WTC11 (cell line): ENCODE data around the gene MRPL39. TPM values are rescaled to one million over a fixed set of nuclear protein-coding genes. Genes with fewer than 3 reads are reported as not detected.

Experiments
- ATAC-seq: fragments of 200-7000 bp; cut with Tn5 transposase; 2 replicates; pipeline ENCODE4 v1.10.0; 2021; ENCODE audit warnings: mild to moderate bottlenecking, moderate library complexity
- CTCF ChIA-PET: fragments of 300-600 bp; sonication (Branson Sonifier 250); formaldehyde crosslinking; loops from one replicate; lab custom pipeline; 2021; ENCODE audit warnings: antibody characterized with exemption; lab: Charles Lee
- POLR2A ChIA-PET: fragments of 350-600 bp; sonication (Branson Sonifier 250); formaldehyde crosslinking; loops from one replicate; lab custom pipeline; 2021; ENCODE audit warnings: antibody characterized with exemption; lab: Charles Lee
- DNase-seq: peaks from one replicate; pipeline ENCODE4 v3.0.0; 2021; ENCODE audit warnings: low spot score
- H3K27ac Mint-ChIP-seq: 2 replicates; pipeline ENCODE4 v1.8.0; 2021; ENCODE audit warnings: mixed read lengths
- H3K27me3 Mint-ChIP-seq: 2 replicates; pipeline ENCODE4 v1.8.0; 2021; ENCODE audit warnings: low read depth, mild to moderate bottlenecking, moderate library complexity, mixed read lengths
- H3K36me3 Mint-ChIP-seq: 2 replicates; pipeline ENCODE4 v1.8.0; 2021; ENCODE audit warnings: mixed read lengths
- H3K4me1 Mint-ChIP-seq: 2 replicates; pipeline ENCODE4 v1.8.0; 2022; ENCODE audit warnings: mixed read lengths
- H3K4me3 Mint-ChIP-seq: 2 replicates; pipeline ENCODE4 v1.8.0; 2021; ENCODE audit warnings: mild to moderate bottlenecking, moderate library complexity, mixed read lengths
- H3K9me3 Mint-ChIP-seq: 2 replicates; pipeline ENCODE4 v1.8.0; 2021; ENCODE audit warnings: mixed read lengths
- CREM ChIP-seq: sonication (generic); formaldehyde crosslinking; IDR thresholded peaks from 2 replicates; pipeline ENCODE4 v1.8.1; 2022; ENCODE audit warnings: mild to moderate bottlenecking, missing genetic modification reagents, moderate library complexity
- MXD4 ChIP-seq: fragments of 250-450 bp; sonication (Bioruptor Pico); IDR thresholded peaks from 2 replicates; pipeline ENCODE4 v1.8.0; 2021; ENCODE audit warnings: mild to moderate bottlenecking, moderate library complexity, borderline replicate concordance
- ZNF138 ChIP-seq: sonication (generic); formaldehyde crosslinking; conservative IDR thresholded peaks from 2 replicates; pipeline ENCODE4 v1.8.1; 2022; ENCODE audit warnings: mild to moderate bottlenecking, moderate library complexity, missing genetic modification reagents
- total RNA-seq: library from RNA; stranded (reverse); gene quantifications from 3 replicates; pipeline ENCODE4 v1.2.3, GENCODE V29; 2021
- TF ChIP-seq, protein P1 (sequence below): sonication (generic); formaldehyde crosslinking; IDR thresholded peaks from 2 replicates; pipeline ENCODE4 v1.8.1; 2023; ENCODE audit warnings: mild to moderate bottlenecking, missing genetic modification reagents
- TF ChIP-seq, protein P2 (sequence below): sonication (generic); formaldehyde crosslinking; IDR thresholded peaks from 2 replicates; pipeline ENCODE4 v1.8.0; 2022; ENCODE audit warnings: mild to moderate bottlenecking, missing genetic modification reagents
- TF ChIP-seq, protein P3 (sequence below): sonication (generic); formaldehyde crosslinking; conservative IDR thresholded peaks from 2 replicates; pipeline ENCODE4 v1.8.1; 2022; ENCODE audit warnings: mild to moderate bottlenecking, missing genetic modification reagents
- TF ChIP-seq, protein P4 (sequence below): fragments of 250-450 bp; sonication (Bioruptor Pico); IDR thresholded peaks from 2 replicates; pipeline ENCODE4 v1.9.0; 2021; ENCODE audit warnings: mild to moderate bottlenecking
- TF ChIP-seq, protein P5 (sequence below): sonication (generic); formaldehyde crosslinking; IDR thresholded peaks from 2 replicates; pipeline ENCODE4 v1.8.1; 2023; ENCODE audit warnings: mild to moderate bottlenecking, missing genetic modification reagents
- TF ChIP-seq, protein P6 (sequence below): fragments of 200-600 bp; IDR thresholded peaks from 2 replicates; pipeline ENCODE4 v1.8.0; 2022; ENCODE audit warnings: antibody characterized with exemption

Gene MRPL39
- total RNA-seq, 1 experiment from 2014 or later, result 34.7 TPM

DNA sequence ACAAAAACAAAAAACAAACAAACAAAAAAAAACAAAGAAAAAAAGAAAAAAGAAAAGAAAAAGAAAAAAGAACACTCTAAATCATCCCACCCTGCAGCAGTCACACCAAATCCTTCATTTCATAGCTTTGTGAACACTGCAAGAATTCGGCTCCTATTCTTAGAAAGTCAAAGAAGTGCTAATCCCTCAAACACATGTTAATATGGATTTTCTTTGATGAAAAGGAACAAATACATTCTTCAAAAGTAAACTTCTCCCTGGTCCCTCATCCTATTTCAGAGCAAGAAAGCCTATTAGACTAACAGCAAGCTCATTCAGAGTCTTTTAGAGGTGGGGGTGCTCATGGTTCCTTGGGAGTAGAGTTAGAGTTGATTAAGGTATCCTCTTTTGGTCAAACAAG, 7.2 kb upstream of the MRPL39 start (continued):
- TF ChIP-seq, protein P1, sequence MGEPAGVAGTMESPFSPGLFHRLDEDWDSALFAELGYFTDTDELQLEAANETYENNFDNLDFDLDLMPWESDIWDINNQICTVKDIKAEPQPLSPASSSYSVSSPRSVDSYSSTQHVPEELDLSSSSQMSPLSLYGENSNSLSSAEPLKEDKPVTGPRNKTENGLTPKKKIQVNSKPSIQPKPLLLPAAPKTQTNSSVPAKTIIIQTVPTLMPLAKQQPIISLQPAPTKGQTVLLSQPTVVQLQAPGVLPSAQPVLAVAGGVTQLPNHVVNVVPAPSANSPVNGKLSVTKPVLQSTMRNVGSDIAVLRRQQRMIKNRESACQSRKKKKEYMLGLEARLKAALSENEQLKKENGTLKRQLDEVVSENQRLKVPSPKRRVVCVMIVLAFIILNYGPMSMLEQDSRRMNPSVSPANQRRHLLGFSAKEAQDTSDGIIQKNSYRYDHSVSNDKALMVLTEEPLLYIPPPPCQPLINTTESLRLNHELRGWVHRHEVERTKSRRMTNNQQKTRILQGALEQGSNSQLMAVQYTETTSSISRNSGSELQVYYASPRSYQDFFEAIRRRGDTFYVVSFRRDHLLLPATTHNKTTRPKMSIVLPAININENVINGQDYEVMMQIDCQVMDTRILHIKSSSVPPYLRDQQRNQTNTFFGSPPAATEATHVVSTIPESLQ (CRISPR knock-in tag), result no peak
- TF ChIP-seq CREM (no peak), MXD4 (no peak)
- TF ChIP-seq, protein P2, sequence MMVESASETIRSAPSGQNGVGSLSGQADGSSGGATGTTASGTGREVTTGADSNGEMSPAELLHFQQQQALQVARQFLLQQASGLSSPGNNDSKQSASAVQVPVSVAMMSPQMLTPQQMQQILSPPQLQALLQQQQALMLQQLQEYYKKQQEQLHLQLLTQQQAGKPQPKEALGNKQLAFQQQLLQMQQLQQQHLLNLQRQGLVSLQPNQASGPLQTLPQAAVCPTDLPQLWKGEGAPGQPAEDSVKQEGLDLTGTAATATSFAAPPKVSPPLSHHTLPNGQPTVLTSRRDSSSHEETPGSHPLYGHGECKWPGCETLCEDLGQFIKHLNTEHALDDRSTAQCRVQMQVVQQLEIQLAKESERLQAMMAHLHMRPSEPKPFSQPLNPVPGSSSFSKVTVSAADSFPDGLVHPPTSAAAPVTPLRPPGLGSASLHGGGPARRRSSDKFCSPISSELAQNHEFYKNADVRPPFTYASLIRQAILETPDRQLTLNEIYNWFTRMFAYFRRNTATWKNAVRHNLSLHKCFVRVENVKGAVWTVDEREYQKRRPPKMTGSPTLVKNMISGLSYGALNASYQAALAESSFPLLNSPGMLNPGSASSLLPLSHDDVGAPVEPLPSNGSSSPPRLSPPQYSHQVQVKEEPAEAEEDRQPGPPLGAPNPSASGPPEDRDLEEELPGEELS (CRISPR knock-in tag), result no peak
- TF ChIP-seq, protein P3, sequence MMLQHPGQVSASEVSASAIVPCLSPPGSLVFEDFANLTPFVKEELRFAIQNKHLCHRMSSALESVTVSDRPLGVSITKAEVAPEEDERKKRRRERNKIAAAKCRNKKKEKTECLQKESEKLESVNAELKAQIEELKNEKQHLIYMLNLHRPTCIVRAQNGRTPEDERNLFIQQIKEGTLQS (CRISPR knock-in tag), result no peak
- TF ChIP-seq, protein P4, sequence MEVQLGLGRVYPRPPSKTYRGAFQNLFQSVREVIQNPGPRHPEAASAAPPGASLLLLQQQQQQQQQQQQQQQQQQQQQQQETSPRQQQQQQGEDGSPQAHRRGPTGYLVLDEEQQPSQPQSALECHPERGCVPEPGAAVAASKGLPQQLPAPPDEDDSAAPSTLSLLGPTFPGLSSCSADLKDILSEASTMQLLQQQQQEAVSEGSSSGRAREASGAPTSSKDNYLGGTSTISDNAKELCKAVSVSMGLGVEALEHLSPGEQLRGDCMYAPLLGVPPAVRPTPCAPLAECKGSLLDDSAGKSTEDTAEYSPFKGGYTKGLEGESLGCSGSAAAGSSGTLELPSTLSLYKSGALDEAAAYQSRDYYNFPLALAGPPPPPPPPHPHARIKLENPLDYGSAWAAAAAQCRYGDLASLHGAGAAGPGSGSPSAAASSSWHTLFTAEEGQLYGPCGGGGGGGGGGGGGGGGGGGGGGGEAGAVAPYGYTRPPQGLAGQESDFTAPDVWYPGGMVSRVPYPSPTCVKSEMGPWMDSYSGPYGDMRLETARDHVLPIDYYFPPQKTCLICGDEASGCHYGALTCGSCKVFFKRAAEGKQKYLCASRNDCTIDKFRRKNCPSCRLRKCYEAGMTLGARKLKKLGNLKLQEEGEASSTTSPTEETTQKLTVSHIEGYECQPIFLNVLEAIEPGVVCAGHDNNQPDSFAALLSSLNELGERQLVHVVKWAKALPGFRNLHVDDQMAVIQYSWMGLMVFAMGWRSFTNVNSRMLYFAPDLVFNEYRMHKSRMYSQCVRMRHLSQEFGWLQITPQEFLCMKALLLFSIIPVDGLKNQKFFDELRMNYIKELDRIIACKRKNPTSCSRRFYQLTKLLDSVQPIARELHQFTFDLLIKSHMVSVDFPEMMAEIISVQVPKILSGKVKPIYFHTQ (CRISPR knock-in tag), result no peak
- TF ChIP-seq, protein P5, sequence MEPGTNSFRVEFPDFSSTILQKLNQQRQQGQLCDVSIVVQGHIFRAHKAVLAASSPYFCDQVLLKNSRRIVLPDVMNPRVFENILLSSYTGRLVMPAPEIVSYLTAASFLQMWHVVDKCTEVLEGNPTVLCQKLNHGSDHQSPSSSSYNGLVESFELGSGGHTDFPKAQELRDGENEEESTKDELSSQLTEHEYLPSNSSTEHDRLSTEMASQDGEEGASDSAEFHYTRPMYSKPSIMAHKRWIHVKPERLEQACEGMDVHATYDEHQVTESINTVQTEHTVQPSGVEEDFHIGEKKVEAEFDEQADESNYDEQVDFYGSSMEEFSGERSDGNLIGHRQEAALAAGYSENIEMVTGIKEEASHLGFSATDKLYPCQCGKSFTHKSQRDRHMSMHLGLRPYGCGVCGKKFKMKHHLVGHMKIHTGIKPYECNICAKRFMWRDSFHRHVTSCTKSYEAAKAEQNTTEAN (CRISPR knock-in tag), result no peak

DNA sequence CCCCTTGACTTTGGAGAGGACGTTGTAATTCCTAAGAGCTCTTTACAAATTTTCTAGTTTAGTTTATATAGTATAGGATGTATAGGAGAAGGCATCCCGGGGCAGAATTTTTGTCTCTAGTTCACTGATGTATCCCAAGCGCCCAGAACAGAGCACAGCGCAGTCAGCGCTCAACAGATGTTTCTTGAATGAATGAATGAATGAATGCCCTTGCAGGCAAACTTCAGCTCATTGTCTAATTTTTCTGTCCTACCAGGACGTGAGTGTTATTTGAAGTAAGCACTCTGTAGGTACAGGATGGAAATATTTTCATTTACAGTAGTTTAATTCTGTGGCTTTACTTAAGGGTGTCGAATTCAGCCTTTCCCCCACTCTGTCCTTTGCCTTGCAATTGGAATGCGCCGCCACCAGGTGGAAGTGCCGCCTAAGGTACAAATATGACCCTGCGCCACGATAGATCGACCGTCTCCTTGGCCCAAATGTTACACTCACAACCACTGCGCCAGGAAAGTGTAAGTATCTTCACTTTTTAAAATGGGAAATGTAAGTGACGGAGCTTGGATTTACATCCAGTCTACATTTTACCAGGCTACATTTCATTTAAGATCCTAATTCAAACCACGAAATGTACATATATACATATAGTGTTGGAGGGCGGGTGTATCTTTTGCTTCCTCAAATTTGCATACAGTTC, 910 bp upstream of the MRPL39 start:
- ChIA-PET POLR2A (interaction anchor here (1.0 kb wide), 1 partner anchor 126 kb away, joined by 3 read pairs; the partner anchor contains the start of genes ATP5PF and GABPA), CTCF (interaction anchor here (0.7 to 2.1 kb wide), 13 partner anchors 8 to 1114 kb away, joined by 3 to 19 read pairs (median 4); partner anchors contain the start of genes ATP5PF and GABPA)

More for the DNA sequence above, 910 bp upstream of the MRPL39 start:
- Mint-ChIP-seq H3K27ac (no peak overlapping the region), H3K4me3 (peak overlapping the region; percentile 99), H3K4me1 (peaks cover 11% of the 10 kb centered on the region), H3K36me3 (peaks cover 17% of the 10 kb centered on the region), H3K9me3 (no peaks in the 10 kb centered on the region), H3K27me3 (no peaks in the 10 kb centered on the region)
- ATAC-seq (peak; percentile 77), DNase-seq (peak; percentile 79)
- TF ChIP-seq, protein P6, sequence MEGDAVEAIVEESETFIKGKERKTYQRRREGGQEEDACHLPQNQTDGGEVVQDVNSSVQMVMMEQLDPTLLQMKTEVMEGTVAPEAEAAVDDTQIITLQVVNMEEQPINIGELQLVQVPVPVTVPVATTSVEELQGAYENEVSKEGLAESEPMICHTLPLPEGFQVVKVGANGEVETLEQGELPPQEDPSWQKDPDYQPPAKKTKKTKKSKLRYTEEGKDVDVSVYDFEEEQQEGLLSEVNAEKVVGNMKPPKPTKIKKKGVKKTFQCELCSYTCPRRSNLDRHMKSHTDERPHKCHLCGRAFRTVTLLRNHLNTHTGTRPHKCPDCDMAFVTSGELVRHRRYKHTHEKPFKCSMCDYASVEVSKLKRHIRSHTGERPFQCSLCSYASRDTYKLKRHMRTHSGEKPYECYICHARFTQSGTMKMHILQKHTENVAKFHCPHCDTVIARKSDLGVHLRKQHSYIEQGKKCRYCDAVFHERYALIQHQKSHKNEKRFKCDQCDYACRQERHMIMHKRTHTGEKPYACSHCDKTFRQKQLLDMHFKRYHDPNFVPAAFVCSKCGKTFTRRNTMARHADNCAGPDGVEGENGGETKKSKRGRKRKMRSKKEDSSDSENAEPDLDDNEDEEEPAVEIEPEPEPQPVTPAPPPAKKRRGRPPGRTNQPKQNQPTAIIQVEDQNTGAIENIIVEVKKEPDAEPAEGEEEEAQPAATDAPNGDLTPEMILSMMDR, result peak; percentile 80
- TF ChIP-seq ZNF138 (CRISPR knock-in tag), result no peak
- TF ChIP-seq, protein P1 (CRISPR knock-in tag), result no peak
